K562 (cell line): Measurements from ENCODE around the gene UBE2D2. TPM values are rescaled to one million over a fixed set of nuclear protein-coding genes. Genes with fewer than 3 reads are reported as not detected.

Experiments
- CBFB ChIP-seq: sonication (generic); formaldehyde crosslinking; IDR thresholded peaks from 2 replicates; pipeline ENCODE4 v1.4.0; 2020; ENCODE audit warnings: mild to moderate bottlenecking, missing genetic modification reagents
- MAFF ChIP-seq: IDR thresholded peaks from 2 replicates; pipeline ENCODE4 v1.6.1; 2012; ENCODE audit warnings: low read length, improper control_type of control experiment
- NR2C2 ChIP-seq, 2 experiments: fragments of 200-800 bp in 1 of 2; sonication (Bioruptor generic) in 1 of 2; sonication (generic) in 1 of 2; formaldehyde crosslinking in 1 of 2; IDR thresholded peaks; 2 replicates each; pipeline versions ENCODE4 v1.6.1 to v1.8.0; 2016 to 2022; ENCODE audit warnings: mild to moderate bottlenecking in 1 of 2, missing compliant biosample characterization in 1 of 2, missing genetic modification characterization in 1 of 2, missing genetic modification reagents in 1 of 2
- POLR2AphosphoS5 ChIP-seq: IDR thresholded peaks from 2 replicates; pipeline ENCODE4 v1.6.1; 2011; ENCODE audit warnings: mild to moderate bottlenecking, low read depth, low read length, moderate library complexity; ENCODE audit not compliant: control insufficient read depth, insufficient read depth
- POLR2G ChIP-seq: fragments of 200-400 bp; formaldehyde crosslinking; IDR thresholded peaks from 2 replicates; pipeline ENCODE4 v1.6.1; 2017; ENCODE audit warnings: low read depth, mild to moderate bottlenecking, antibody characterized with exemption, low read length, moderate library complexity
- SAFB ChIP-seq: fragments of 200-400 bp; formaldehyde crosslinking; IDR thresholded peaks from 2 replicates; pipeline ENCODE4 v1.6.1; 2017; ENCODE audit warnings: low read depth, low read length, borderline replicate concordance
- SMARCC2 ChIP-seq: fragments of 450-650 bp; IDR thresholded peaks from 2 replicates; pipeline ENCODE4 v1.6.1; 2017; ENCODE audit warnings: antibody characterized with exemption, moderate library complexity, mild to moderate bottlenecking, low read depth
- TAL1 ChIP-seq: fragments of 450-650 bp; IDR thresholded peaks from 2 replicates; pipeline ENCODE4 v1.6.1; 2016; ENCODE audit warnings: mild to moderate bottlenecking
- TBL1XR1 ChIP-seq, 2 experiments: IDR thresholded peaks; 2 replicates each; pipeline ENCODE4 v1.6.1; 2012; ENCODE audit warnings: improper control_type of control experiment in 2 of 2, low read length in 2 of 2, mild to moderate bottlenecking in 1 of 2
- TEAD1 ChIP-seq, 2 experiments: fragments of 450-650 bp in 1 of 2; sonication (generic) in 1 of 2; formaldehyde crosslinking; IDR thresholded peaks; 2 replicates each; pipeline versions ENCODE4 v1.4.0 to v1.8.0; 2020 to 2022; ENCODE audit warnings: mild to moderate bottlenecking in 2 of 2, missing genetic modification reagents in 1 of 2
- ZNF146 ChIP-seq: IDR thresholded peaks from one replicate; pipeline ENCODE4 v1.6.1; 2018; ENCODE audit warnings: missing compliant biosample characterization; ENCODE audit not compliant: unreplicated experiment
- ZNF184 ChIP-seq: sonication (generic); formaldehyde crosslinking; IDR thresholded peaks from 2 replicates; pipeline ENCODE4 v1.5.0; 2020; ENCODE audit warnings: missing genetic modification reagents
- ZNF507 ChIP-seq: conservative IDR thresholded peaks from 2 replicates; pipeline ENCODE4 v1.6.1; 2017; ENCODE audit warnings: missing genetic modification characterization, missing compliant biosample characterization
- polyA plus RNA-seq, 8 experiments: library from polyadenylated mRNA; depleted of rRNA in 4 of 8; stranded (reverse) in 5 of 8; unstranded in 3 of 8; fragments of >200 nt; fragmentation: Nextera tagmentation in 2 of 8; fragmentation: Illumina TruSeq in 1 of 8; extraction: Ambion mirVana in 2 of 8; extraction: Trizol in 1 of 8; gene quantifications; 2 replicates each; pipeline versions ENCODE4 v1.2.1 to v1.2.3, GENCODE V29; 2011 to 2014; ENCODE audit warnings: inconsistent platforms in 1 of 8, missing spikeins in 1 of 8
- total RNA-seq, 7 experiments: library from RNA; depleted of rRNA in 6 of 7; stranded (reverse); fragments of >200 nt in 6 of 7; fragmentation: Illumina TruSeq in 2 of 7; extraction: Trizol in 2 of 7; gene quantifications; 2 replicates each; pipeline versions ENCODE4 v1.2.1 to v1.2.3, GENCODE V29; 2011 to 2021; ENCODE audit warnings: low replicate concordance in 1 of 7
- TF ChIP-seq, protein P1 (sequence below): fragments of 450-650 bp; IDR thresholded peaks from 2 replicates; pipeline ENCODE4 v1.6.1; 2016
- TF ChIP-seq, protein P2 (sequence below), 2 experiments: fragments of 450-650 bp; formaldehyde crosslinking in 1 of 2; IDR thresholded peaks; 2 replicates each; pipeline versions ENCODE4 v1.4.0 to v1.6.1; 2014 to 2020; ENCODE audit warnings: mild to moderate bottlenecking in 2 of 2, borderline replicate concordance in 1 of 2, low read depth in 1 of 2
- TF ChIP-seq, protein P3 (sequence below), 2 experiments: fragments of 450-650 bp; IDR thresholded peaks; 2 replicates each; pipeline ENCODE4 v1.6.1; 2016

The UBE2D2 gene
- total and polyA plus RNA-seq, 9 of the 15 experiments (the other 6 are each of a cell fraction or from before 2014, with no cell fraction given), result 53.6 to 198 (median 122) TPM

DNA sequence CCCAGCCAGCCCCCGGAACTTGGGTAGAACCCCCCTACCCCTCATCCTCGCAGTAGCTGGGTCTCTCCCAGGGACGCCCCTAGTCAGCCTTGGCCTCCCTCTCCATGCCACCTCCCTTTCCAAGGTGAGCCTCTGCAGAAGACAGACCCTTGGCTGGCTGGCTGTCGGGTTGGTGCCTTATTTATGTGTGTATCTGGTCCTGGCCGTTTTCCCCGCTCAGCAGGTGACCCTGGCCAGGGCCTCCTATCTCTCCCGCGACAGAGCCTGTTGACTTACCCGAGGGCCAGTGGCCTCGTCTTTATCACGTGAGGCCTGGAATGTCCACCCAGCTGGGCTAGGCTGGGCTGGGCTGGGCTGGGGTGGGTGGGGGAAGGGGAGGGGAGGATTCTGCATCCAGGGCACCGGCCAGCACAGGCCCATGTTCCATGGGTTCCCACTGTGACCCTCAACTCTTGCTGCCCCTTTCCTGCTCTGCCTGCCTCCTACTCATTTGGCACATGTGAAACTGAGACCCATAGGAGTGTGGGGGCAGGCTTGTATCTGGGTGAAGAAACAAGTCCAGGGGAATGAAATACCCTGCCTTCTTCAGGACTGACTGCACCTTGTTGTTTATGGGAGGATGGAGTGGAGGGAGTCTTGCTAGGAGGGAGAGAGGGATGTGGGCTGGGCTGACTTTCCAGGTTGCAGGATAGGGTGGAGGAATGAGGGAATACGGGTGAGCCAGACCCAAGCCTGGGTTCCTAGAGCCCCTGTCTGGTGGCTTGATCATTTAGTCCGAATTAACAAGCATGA, 90.1 kb downstream of the UBE2D2 start (continued):
- TF ChIP-seq NR2C2 (CRISPR knock-in tag; IDR thresholded peaks at IDR 0.05) (no peak), NR2C2 (tag; IDR thresholded peaks at IDR 0.05) (0 out of 2 replicates have a peak, but pooled peaks have one; percentile 18), MAFF (no peak), ZNF507 (tag) (no peak), TBL1XR1 (IDR thresholded peaks at IDR 0.05; ENCODE audit: low read length in 2 of 2) (peak in 1 of 2 experiments; percentile 56; a peak in 2 of 4 replicates), TAL1 (peak; percentile 74), TEAD1 (CRISPR knock-in tag; IDR thresholded peaks at IDR 0.05) (peak; percentile 14 to 93; a peak in 2 of 4 replicates), ZNF184 (CRISPR knock-in tag) (no peak), ZNF146 (no peak), SMARCC2 (no peak), POLR2AphosphoS5 (peak; percentile 62), CBFB (0 out of 2 replicates have a peak, but pooled peaks have one; percentile 37), POLR2G (0 out of 2 replicates have a peak, but pooled peaks have one; percentile 15), SAFB (no peak)
- TF ChIP-seq, protein P1, sequence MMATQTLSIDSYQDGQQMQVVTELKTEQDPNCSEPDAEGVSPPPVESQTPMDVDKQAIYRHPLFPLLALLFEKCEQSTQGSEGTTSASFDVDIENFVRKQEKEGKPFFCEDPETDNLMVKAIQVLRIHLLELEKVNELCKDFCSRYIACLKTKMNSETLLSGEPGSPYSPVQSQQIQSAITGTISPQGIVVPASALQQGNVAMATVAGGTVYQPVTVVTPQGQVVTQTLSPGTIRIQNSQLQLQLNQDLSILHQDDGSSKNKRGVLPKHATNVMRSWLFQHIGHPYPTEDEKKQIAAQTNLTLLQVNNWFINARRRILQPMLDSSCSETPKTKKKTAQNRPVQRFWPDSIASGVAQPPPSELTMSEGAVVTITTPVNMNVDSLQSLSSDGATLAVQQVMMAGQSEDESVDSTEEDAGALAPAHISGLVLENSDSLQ, result peak; percentile 82
- TF ChIP-seq, protein P2, sequence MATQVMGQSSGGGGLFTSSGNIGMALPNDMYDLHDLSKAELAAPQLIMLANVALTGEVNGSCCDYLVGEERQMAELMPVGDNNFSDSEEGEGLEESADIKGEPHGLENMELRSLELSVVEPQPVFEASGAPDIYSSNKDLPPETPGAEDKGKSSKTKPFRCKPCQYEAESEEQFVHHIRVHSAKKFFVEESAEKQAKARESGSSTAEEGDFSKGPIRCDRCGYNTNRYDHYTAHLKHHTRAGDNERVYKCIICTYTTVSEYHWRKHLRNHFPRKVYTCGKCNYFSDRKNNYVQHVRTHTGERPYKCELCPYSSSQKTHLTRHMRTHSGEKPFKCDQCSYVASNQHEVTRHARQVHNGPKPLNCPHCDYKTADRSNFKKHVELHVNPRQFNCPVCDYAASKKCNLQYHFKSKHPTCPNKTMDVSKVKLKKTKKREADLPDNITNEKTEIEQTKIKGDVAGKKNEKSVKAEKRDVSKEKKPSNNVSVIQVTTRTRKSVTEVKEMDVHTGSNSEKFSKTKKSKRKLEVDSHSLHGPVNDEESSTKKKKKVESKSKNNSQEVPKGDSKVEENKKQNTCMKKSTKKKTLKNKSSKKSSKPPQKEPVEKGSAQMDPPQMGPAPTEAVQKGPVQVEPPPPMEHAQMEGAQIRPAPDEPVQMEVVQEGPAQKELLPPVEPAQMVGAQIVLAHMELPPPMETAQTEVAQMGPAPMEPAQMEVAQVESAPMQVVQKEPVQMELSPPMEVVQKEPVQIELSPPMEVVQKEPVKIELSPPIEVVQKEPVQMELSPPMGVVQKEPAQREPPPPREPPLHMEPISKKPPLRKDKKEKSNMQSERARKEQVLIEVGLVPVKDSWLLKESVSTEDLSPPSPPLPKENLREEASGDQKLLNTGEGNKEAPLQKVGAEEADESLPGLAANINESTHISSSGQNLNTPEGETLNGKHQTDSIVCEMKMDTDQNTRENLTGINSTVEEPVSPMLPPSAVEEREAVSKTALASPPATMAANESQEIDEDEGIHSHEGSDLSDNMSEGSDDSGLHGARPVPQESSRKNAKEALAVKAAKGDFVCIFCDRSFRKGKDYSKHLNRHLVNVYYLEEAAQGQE (IDR thresholded peaks at IDR 0.05; ENCODE audit: borderline replicate concordance), result peak; percentile 46
- TF ChIP-seq, protein P2 (CRISPR knock-in tag; IDR thresholded peaks at IDR 0.05; ENCODE audit: low read depth), result no peak
- TF ChIP-seq, protein P3, sequence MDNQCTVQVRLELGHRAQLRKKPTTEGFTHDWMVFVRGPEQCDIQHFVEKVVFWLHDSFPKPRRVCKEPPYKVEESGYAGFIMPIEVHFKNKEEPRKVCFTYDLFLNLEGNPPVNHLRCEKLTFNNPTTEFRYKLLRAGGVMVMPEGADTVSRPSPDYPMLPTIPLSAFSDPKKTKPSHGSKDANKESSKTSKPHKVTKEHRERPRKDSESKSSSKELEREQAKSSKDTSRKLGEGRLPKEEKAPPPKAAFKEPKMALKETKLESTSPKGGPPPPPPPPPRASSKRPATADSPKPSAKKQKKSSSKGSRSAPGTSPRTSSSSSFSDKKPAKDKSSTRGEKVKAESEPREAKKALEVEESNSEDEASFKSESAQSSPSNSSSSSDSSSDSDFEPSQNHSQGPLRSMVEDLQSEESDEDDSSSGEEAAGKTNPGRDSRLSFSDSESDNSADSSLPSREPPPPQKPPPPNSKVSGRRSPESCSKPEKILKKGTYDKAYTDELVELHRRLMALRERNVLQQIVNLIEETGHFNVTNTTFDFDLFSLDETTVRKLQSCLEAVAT (IDR thresholded peaks at IDR 0.05), result peak in 1 of 2 experiments; percentile 48; a peak in 1 of 4 replicates
